Stimulated activated CD4-positive, alpha-beta T cell treated with anti-CD3 and anti-CD28 coated beads, Interleukin-2, amount 100 ng/mL, for 24 hours (primary cell): Measurements from ENCODE around the gene SPOCD1.

ENCODE experiments used
- DNase-seq, 2 donors: peaks; one replicate each; pipeline ENCODE4 v3.0.0-alpha.2; 2020

SPOCD1 gene

GRCh38 chr1:31786366-31787060, 29.3 kb downstream of the SPOCD1 start:
- DNase-seq = no peak

- DNase-seq = no peak
These were observed 29.9 kb downstream of the SPOCD1 start for GRCh38 chr1:31785947-31786290.

GRCh38 chr1:31785020-31785946, 30.5 kb downstream of the SPOCD1 start:
- DNase-seq = no peak

- DNase-seq = no peak
These were observed 31.3 kb downstream of the SPOCD1 start for GRCh38 chr1:31784356-31785019.

GRCh38 chr1:31783846-31784245, 32.0 kb downstream of the SPOCD1 start:
- no peak for DNase-seq

- DNase-seq = no peak
These were observed 33.1 kb downstream of the SPOCD1 start for GRCh38 chr1:31782421-31783410.

GRCh38 chr1:31781756-31782371, 34.0 kb downstream of the SPOCD1 start:
- no peak for DNase-seq

GRCh38 chr1:31781138-31781755, 34.6 kb downstream of the SPOCD1 start:
- DNase-seq = no peak

GRCh38 chr1:31780632-31781031, 35.2 kb downstream of the SPOCD1 start:
- no peak for DNase-seq

- DNase-seq = no peak
These were observed 36.1 kb downstream of the SPOCD1 start for GRCh38 chr1:31779687-31780086.

GRCh38 chr1:31778763-31779488, 36.9 kb downstream of the SPOCD1 start:
- no peak for DNase-seq

GRCh38 chr1:31776516-31776915, 39.3 kb downstream of the SPOCD1 start:
- DNase-seq = no peak

GRCh38 chr1:31776032-31776431, 39.8 kb downstream of the SPOCD1 start:
- DNase-seq = no peak

GRCh38 chr1:31775210-31775999, 40.4 kb downstream of the SPOCD1 start:
- DNase-seq = no peak

GRCh38 chr1:31774495-31774894, 41.3 kb downstream of the SPOCD1 start:
- no peak for DNase-seq

GRCh38 chr1:31773861-31774260, 42.0 kb downstream of the SPOCD1 start:
- no peak for DNase-seq

- DNase-seq = no peak
These were observed 43.1 kb downstream of the SPOCD1 start for GRCh38 chr1:31772669-31773248.

- DNase-seq = peak; percentile 59
These were observed 43.7 kb downstream of the SPOCD1 start for GRCh38 chr1:31771891-31772668.
